HAP-1 (cell line): Measurements from ENCODE around the gene PDCD2.
"Not testable (repeated sequence)": the region's sequence is repeated elsewhere in the genome, so short reads cannot be mapped to it uniquely, and the experiment has no call there.

Source experiments
- DNase-seq, 2 experiments: peaks; one replicate each; pipeline ENCODE4 v3.0.0-alpha.2; 2016 to 2020; ENCODE audit warnings: low spot score in 2 of 2
- H3K27me3 ChIP-seq: fragments of 250-450 bp; sonication (Bioruptor Pico); 2 replicates; pipeline ENCODE4 v1.5.1; 2020; ENCODE audit warnings: low read depth, mild to moderate bottlenecking, moderate library complexity
- H3K36me3 ChIP-seq: fragments of 250-450 bp; sonication (Bioruptor Pico); replicated peaks from 2 replicates; pipeline ENCODE4 v1.5.1; 2020; ENCODE audit warnings: mild to moderate bottlenecking
- H3K4me1 ChIP-seq: fragments of 250-450 bp; sonication (Bioruptor Pico); 2 replicates; pipeline ENCODE4 v1.5.1; 2020; ENCODE audit warnings: mild to moderate bottlenecking
- H3K4me3 ChIP-seq: fragments of 250-450 bp; sonication (Bioruptor Pico); 2 replicates; pipeline ENCODE4 v1.5.1; 2020; ENCODE audit warnings: mild to moderate bottlenecking, moderate library complexity
- H3K9me3 ChIP-seq: fragments of 250-450 bp; sonication (Bioruptor Pico); 2 replicates; pipeline ENCODE4 v1.5.1; 2020; ENCODE audit warnings: mild to moderate bottlenecking, moderate library complexity
- in situ Hi-C: fragments of 300-500 bp; cut with MboI; formaldehyde crosslinking; loops from 3 replicates; pipeline ENCODE4 v1.14.3; 2020; ENCODE audit warnings: low sequenced_read_pairs, inconsistent platforms, mixed read lengths

The PDCD2 gene

GRCh38 chr6:170584181-170584953, at the start of gene PDCD2:
PDCD2 (minus strand) TSS chr6:170584637; CDS start chr6:170584581, 56 bp downstream.
- DNase-seq, result peak; percentile 92 to 94
- peak within 1 kb of the TSS; percentile 84 for H3K4me3 ChIP-seq
- in situ Hi-C loops, result no loop called here

GRCh38 chr6:170616020-170616554, 31.6 kb upstream of the PDCD2 start:
- H3K4me3 ChIP-seq, H3K36me3 ChIP-seq, H3K9me3 ChIP-seq, H3K27me3 ChIP-seq, DNase-seq, in situ Hi-C loops, H3K4me1 ChIP-seq: not testable (repeated sequence)

More at GRCh38 chr6:170584181-170584953, at the start of gene PDCD2:
- Histone ChIP-seq H3K4me1 (peaks cover 6% of the 10 kb centered on the region; the same call in 1 of the 2 replicates), H3K27me3 (no peaks in the 10 kb centered on the region; the same call in 1 of the 2 replicates), H3K9me3 (no peaks in the 10 kb centered on the region), H3K36me3 (peaks cover 38% of the 10 kb centered on the region)

GRCh38 chr6:170612256-170612804, 27.9 kb upstream of the PDCD2 start:
- in situ Hi-C loops, H3K9me3 ChIP-seq, H3K4me1 ChIP-seq, DNase-seq, H3K36me3 ChIP-seq, H3K4me3 ChIP-seq, H3K27me3 ChIP-seq: not testable (repeated sequence)

- H3K4me3 ChIP-seq, H3K27me3 ChIP-seq, in situ Hi-C loops, H3K9me3 ChIP-seq, H3K36me3 ChIP-seq, DNase-seq, H3K4me1 ChIP-seq: not testable (repeated sequence)
Measured at GRCh38 chr6:170609225-170609624, 24.8 kb upstream of the PDCD2 start.

- no peaks in the 10 kb centered on the region for H3K9me3 ChIP-seq
- H3K4me3 ChIP-seq, result no peak overlapping the region
- DNase-seq, result no peak
- no peaks in the 10 kb centered on the region for H3K36me3 ChIP-seq
- in situ Hi-C loops, result no loop called here
- H3K4me1 ChIP-seq, result no peaks in the 10 kb centered on the region
- H3K27me3 ChIP-seq, result no peaks in the 10 kb centered on the region; the same call in none of the 2 replicates
Measured at GRCh38 chr6:170605574-170606259, 21.3 kb upstream of the PDCD2 start.

- H3K4me1 ChIP-seq, result no peaks in the 10 kb centered on the region
- H3K4me3 ChIP-seq, result no peak overlapping the region
- H3K27me3 ChIP-seq, result no peaks in the 10 kb centered on the region
- H3K9me3 ChIP-seq, result no peaks in the 10 kb centered on the region
- no peaks in the 10 kb centered on the region for H3K36me3 ChIP-seq
- no peak for DNase-seq
- in situ Hi-C loops, result no loop called here
Measured at GRCh38 chr6:170597278-170597677, 12.8 kb upstream of the PDCD2 start.

GRCh38 chr6:170596426-170596825, 12.0 kb upstream of the PDCD2 start:
- Histone ChIP-seq H3K36me3 (no peaks in the 10 kb centered on the region), H3K4me3 (no peak overlapping the region), H3K4me1 (no peaks in the 10 kb centered on the region), H3K27me3 (no peaks in the 10 kb centered on the region), H3K9me3 (no peaks in the 10 kb centered on the region)
- in situ Hi-C loops, result no loop called here
- no peak for DNase-seq

GRCh38 chr6:170590725-170591124, 6.3 kb upstream of the PDCD2 start:
- Histone ChIP-seq H3K4me3 (no peak overlapping the region), H3K27me3 (no peaks in the 10 kb centered on the region; the same call in 1 of the 2 replicates), H3K9me3 (no peaks in the 10 kb centered on the region), H3K4me1 (no peaks in the 10 kb centered on the region), H3K36me3 (no peaks in the 10 kb centered on the region)
- DNase-seq, result no peak
- in situ Hi-C loops, result no loop called here

GRCh38 chr6:170584954-170585498, 589 bp upstream of the PDCD2 start:
- Histone ChIP-seq H3K4me1 (peaks cover 6% of the 10 kb centered on the region; the same call in 1 of the 2 replicates), H3K27me3 (no peaks in the 10 kb centered on the region; the same call in 1 of the 2 replicates), H3K9me3 (no peaks in the 10 kb centered on the region), H3K4me3 (peak overlapping the region; percentile 84), H3K36me3 (peaks cover 35% of the 10 kb centered on the region)
- in situ Hi-C loops, result no loop called here
- peak in 1 of 2 experiments; percentile 13 for DNase-seq

GRCh38 chr6:170583756-170584180, 669 bp downstream of the PDCD2 start:
- H3K4me3 ChIP-seq, result peak overlapping the region; percentile 84
- in situ Hi-C loops, result no loop called here
- no peaks in the 10 kb centered on the region; the same call in 1 of the 2 replicates for H3K27me3 ChIP-seq
- H3K9me3 ChIP-seq, result no peaks in the 10 kb centered on the region
- peaks cover 6% of the 10 kb centered on the region; the same call in 1 of the 2 replicates for H3K4me1 ChIP-seq
- peaks cover 44% of the 10 kb centered on the region for H3K36me3 ChIP-seq
- DNase-seq, result peak in 1 of 2 experiments; percentile 5

GRCh38 chr6:170578909-170579308, 5.5 kb downstream of the PDCD2 start:
- no peak for DNase-seq
- Histone ChIP-seq H3K36me3 (peaks cover 71% of the 10 kb centered on the region), H3K27me3 (no peaks in the 10 kb centered on the region), H3K4me1 (peaks cover 2% of the 10 kb centered on the region; the same call in 1 of the 2 replicates), H3K4me3 (no peak overlapping the region), H3K9me3 (no peaks in the 10 kb centered on the region)
- in situ Hi-C loops, result no loop called here

GRCh38 chr6:170575250-170575649, 9.2 kb downstream of the PDCD2 start:
- Histone ChIP-seq H3K4me1 (no peaks in the 10 kb centered on the region), H3K9me3 (no peaks in the 10 kb centered on the region), H3K36me3 (peaks cover 74% of the 10 kb centered on the region), H3K4me3 (no peak overlapping the region), H3K27me3 (no peaks in the 10 kb centered on the region)
- in situ Hi-C loops, result no loop called here
- DNase-seq, result no peak

GRCh38 chr6:170572704-170573466, 11.6 kb downstream of the PDCD2 start:
- H3K4me3 ChIP-seq, result no peak overlapping the region
- in situ Hi-C loops, result no loop called here
- DNase-seq, result no peak
- H3K4me1 ChIP-seq, result no peaks in the 10 kb centered on the region
- H3K9me3 ChIP-seq, result no peaks in the 10 kb centered on the region
- H3K36me3 ChIP-seq, result peaks cover 71% of the 10 kb centered on the region
- no peaks in the 10 kb centered on the region for H3K27me3 ChIP-seq
